TTC549 (cell line): Measurements from ENCODE around the gene PLEKHB1.

Experiments
- FAIRE-seq: peaks from 2 replicates; lab custom pipeline; 2012; peaks lifted over from hg19 to GRCh38; lab: Jason Lieb, UNC

The PLEKHB1 gene

GRCh38 chr11:73648571-73649046 lies 2.2 kb downstream of the PLEKHB1 start:
- FAIRE-seq, result no peak

- no peak for FAIRE-seq
These were observed 2.8 kb downstream of the PLEKHB1 start for GRCh38 chr11:73649206-73649605.

- no peak for FAIRE-seq
These were observed 4.0 kb downstream of the PLEKHB1 start for GRCh38 chr11:73650400-73650799.

DNA sequence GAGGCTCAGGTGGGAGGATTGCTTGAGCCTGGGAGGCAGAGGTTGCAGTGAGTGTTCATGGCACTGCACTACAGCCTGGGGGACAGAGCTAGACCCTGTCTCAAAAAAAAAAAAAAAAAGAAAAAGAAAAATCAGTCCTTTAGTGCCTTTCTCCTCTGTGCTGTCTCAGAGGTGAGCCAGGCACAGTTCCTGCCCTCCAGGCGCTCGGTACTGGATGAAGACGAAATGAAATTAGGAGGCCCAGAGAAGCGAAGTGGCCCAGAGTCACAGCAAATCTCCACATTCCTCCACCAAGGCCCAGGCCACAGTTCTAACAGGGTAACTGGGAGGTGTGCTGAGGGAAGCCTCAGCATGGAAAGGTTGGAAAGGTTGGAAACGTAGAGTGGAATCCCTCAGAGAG lies 4.9 kb downstream of the PLEKHB1 start:
- no peak for FAIRE-seq

GRCh38 chr11:73651661-73652045 lies 5.3 kb downstream of the PLEKHB1 start:
- no peak for FAIRE-seq

DNA sequence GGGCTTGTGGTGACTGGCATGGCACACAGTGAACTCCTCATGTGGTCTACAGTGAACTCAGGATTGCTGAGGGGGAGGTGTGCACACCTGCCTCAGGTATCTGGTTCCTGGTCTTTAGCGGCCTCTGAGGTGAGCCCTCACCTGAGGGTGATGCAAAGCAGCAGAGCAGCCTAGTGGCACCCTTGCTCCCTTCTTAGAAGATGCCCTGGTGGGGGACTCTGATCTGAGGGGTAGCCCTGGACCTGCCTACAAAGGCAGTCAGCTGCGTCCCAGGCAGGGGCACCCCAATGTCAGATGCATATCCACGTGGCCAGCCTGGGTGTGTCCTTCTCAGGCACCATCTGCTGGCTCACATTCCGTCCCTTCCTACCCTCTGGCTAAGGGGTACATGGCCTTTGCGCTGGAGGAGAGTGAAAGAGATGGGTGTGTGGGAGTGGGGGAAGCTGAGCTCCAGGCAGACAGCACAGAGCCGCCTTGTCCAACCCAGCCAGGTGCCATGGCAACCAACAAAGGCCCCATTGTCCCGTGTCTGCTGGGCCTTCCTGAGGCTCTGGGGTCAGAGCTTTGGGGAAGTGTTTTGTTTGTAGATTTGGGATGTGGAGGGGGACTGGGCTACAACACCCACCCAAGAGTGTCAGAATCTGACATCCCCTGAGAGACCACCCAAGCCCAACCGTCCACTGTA lies 5.8 kb downstream of the PLEKHB1 start:
- FAIRE-seq, result no peak

GRCh38 chr11:73652856-73653559 lies 6.6 kb downstream of the PLEKHB1 start:
- no peak for FAIRE-seq

- no peak for FAIRE-seq
These were observed 7.6 kb downstream of the PLEKHB1 start for GRCh38 chr11:73653996-73654395.

GRCh38 chr11:73654482-73655021 lies 8.2 kb downstream of the PLEKHB1 start:
- FAIRE-seq, result no peak

- FAIRE-seq, result no peak
These were observed 9.3 kb downstream of the PLEKHB1 start for GRCh38 chr11:73655686-73656085.

DNA sequence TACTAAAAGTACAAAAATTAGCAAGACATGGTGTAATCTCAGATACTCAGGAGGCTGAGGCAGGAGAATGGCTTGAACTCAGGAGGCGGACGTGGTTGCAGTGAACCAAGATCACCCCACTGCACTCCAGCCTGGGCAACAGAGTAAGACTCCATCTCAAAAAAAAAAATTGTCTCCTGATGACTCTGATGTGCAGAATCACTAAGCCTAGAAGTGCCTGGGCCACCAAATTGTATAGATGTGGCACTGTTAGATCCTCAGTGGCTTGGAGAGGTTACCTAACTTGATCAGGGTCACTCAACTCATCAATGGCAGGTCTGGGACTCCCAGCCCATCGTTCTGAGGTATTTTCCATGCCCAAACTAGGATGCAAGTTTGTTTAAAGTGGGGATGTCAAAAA lies 10.6 kb downstream of the PLEKHB1 start:
- FAIRE-seq, result no peak

- no peak for FAIRE-seq
These were observed 13.6 kb downstream of the PLEKHB1 start for GRCh38 chr11:73659961-73660360.

DNA sequence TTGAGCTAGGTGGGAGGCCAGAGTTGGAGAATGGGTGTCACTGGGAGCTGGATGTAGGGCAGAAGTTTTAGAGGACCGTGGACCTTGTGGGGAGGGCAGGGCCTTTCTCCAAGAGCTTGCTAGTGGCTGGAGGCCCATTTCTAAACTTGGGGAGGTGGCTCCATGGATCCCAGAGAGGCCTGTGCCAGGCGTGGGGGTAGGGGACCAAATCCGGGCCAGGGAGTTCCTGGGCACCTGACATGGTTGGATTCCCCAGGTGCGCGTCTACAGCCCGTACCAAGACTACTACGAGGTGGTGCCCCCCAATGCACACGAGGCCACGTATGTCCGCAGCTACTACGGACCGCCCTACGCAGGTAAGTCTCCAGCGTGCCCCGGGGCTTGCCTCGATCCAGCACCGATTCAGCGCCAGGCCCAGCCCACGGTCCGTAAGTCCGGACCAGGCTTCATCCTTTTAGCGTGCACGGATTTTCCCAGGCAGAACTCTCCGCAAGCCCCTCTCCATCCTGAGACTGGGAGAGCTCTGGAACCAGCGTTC lies 14.2 kb downstream of the PLEKHB1 start:
- FAIRE-seq, result no peak

GRCh38 chr11:73661035-73661628 lies 14.8 kb downstream of the PLEKHB1 start:
- no peak for FAIRE-seq

GRCh38 chr11:73662445-73663157 lies 16.2 kb downstream of the PLEKHB1 start:
- FAIRE-seq, result no peak

DNA sequence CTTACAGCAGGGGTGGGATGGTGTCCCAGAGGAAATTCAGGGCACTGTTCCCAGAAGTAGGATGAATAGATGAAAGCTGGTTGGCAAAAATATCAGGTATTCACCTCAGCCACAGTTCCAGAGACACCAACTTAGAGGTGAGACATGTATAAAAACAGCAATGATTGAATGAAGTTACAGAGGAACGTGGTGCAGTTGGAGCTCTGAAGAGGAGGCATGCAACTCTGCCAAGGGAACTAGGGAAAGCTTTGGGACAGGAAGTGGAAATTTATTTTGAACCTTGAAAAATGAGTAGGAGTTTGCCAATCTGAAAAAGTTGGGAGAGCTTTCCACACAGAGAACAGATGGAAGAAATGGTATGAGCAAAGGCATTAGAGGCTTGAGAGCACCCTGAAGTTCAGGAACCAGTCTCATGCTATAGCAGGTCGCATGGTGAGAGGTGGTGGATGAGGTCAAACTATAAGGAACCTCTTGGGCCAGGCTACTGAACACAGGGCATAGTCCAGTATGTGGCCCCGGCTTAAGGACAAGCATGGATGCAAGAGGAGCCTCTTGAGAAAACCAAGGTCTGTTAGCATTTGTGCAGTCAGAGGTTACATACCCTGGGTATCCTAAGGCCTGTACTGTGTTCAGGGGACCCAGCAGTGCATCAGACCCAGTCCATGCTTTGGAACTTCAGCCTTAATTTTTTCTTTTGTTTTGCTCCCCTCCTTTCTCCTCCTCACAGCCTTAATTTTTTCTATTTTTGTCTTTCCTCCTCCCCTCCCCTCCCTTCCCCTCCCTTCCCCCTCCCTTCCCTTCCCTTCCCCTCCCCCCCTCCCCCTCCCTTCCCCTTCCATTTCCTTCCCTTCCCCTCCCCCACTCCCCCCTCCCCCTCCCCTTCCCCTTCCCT lies 17.5 kb downstream of the PLEKHB1 start:
- FAIRE-seq, result no peak

GRCh38 chr11:73664877-73665276 lies 18.5 kb downstream of the PLEKHB1 start:
- no peak for FAIRE-seq

- no peak for FAIRE-seq
These were observed 21.5 kb downstream of the PLEKHB1 start for GRCh38 chr11:73667891-73668290.

DNA sequence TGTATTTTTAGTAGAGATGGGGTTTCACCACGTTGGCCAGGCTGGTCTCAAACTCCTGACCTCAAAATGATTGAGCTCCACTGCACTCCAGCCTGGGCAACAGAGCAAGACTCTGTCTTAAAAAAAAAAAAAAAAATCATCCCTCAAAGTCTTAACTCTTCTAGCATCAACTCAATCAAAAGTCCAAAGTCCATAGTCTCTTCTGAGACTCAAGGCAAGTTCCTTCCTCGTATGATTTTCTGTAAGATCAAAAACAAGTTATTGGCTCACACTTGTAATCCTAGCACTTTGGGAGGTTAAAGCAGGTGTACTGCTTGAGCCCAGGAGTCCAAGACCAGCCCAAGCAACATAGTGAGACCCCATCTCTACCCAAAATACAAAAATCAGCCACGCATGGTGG lies 24.4 kb downstream of the PLEKHB1 start:
- FAIRE-seq, result no peak

- FAIRE-seq, result no peak
These were observed 25.3 kb downstream of the PLEKHB1 start for GRCh38 chr11:73671701-73672100.

- peak; percentile 17 for FAIRE-seq
These were observed 30.2 kb downstream of the PLEKHB1 start for GRCh38 chr11:73676552-73676951.
